ENCODE results near the gene IL1RAPL2.

DNA sequence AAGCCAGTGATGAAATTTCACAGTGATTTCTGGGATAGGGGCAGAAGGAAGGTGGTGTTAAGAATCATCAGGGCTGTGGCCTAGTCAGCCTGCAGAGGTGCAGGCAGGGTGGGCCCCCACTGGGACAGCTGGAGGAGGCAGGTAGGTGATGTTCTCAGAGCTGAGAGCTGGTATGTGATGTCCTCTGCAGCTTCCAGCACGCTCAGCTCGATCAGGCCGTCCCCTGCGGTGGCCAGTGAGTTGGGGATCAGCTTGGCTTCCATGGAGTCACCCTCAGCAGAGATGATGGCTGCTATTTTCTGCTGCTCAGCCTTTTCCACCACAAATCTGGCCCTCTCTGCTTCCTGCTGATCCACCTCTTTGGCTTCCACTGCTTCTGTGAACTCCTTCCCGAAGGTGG, 81.1 kb downstream of the IL1RAPL2 start:
- TF ChIP-seq, protein P1, sequence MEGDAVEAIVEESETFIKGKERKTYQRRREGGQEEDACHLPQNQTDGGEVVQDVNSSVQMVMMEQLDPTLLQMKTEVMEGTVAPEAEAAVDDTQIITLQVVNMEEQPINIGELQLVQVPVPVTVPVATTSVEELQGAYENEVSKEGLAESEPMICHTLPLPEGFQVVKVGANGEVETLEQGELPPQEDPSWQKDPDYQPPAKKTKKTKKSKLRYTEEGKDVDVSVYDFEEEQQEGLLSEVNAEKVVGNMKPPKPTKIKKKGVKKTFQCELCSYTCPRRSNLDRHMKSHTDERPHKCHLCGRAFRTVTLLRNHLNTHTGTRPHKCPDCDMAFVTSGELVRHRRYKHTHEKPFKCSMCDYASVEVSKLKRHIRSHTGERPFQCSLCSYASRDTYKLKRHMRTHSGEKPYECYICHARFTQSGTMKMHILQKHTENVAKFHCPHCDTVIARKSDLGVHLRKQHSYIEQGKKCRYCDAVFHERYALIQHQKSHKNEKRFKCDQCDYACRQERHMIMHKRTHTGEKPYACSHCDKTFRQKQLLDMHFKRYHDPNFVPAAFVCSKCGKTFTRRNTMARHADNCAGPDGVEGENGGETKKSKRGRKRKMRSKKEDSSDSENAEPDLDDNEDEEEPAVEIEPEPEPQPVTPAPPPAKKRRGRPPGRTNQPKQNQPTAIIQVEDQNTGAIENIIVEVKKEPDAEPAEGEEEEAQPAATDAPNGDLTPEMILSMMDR (IDR thresholded peaks at IDR 0.05; ENCODE audit: low read depth, low read length): no peak
- no peak for TF ChIP-seq POLR2A (IDR thresholded peaks at IDR 0.05; ENCODE audit: extremely low read depth, insufficient read length)

Data from NB4 (cell line).